ENCODE results near the gene MTA1. TPM values are rescaled to one million over a fixed set of nuclear protein-coding genes. Genes with fewer than 3 reads are reported as not detected.

MTA1 gene
- polyA plus RNA-seq, 1 of the 3 experiments (the other 2 are of a cell fraction): 96.3 TPM

DNA sequence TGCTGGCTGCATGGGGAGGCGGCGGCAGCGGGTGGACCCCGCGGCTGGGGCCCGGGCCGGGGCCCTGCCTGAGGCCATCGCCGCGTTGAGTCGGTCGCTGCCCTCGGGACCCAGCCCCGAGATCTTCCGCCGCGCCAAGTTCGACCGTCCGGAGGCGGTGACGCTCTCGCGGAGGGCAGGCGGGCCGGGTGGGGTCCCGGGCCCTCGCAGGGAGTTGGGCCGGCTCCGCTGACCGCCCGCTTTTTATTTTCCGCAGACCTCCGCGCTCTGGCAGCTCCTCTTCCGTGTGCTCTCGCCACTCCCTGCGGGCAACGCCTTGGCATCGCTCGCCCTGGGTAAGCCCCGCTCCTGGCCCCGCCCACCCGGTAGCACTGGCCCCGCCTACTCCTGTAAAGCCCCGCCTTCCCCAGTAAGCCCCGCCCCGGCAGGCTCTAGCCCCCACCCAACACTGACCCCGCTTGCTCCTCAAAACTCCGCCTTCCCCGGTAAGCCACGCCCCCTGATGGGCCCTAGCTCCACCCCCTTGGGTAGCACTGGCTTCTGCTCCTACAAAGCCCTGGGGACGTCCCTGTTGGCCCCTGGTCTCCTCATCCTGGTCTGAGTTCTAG lies 71.8 kb downstream of the MTA1 start:
- peak overlapping the region; percentile 70 to 78 for H3K4me3 ChIP-seq (ENCODE audit: low read depth in 2 of 2, low read length in 1 of 2)
- H3K9me3 ChIP-seq: no peaks in the 10 kb centered on the region
- H2AFZ ChIP-seq (ENCODE audit: low read depth): no peak overlapping the region
- no peaks in the 10 kb centered on the region for H3F3A ChIP-seq (replicated peaks; ENCODE audit: insufficient read depth)
- H3K9ac ChIP-seq: peak overlapping the region; percentile 92
- peaks cover 13% of the 10 kb centered on the region; the same call in 1 of the 2 replicates for H3K79me2 ChIP-seq (ENCODE audit: insufficient read depth)
- H3K27me3 ChIP-seq (ENCODE audit: insufficient read depth): no peaks in the 10 kb centered on the region
- TF ChIP-seq TCF12 (IDR thresholded peaks at IDR 0.05) (no peak), GATA2 (CRISPR knock-in tag; IDR thresholded peaks at IDR 0.05) (no peak), NFIC (IDR thresholded peaks at IDR 0.05; ENCODE audit: borderline replicate concordance) (no peak), RAD21 (IDR thresholded peaks at IDR 0.05; ENCODE audit: low read length) (no peak)
- peak overlapping the region; percentile 73 to 76 for H3K27ac ChIP-seq (ENCODE audit: low read depth in 2 of 2, low read length in 1 of 2)
- ChIA-PET CTCF (interaction anchor here (0.5 to 5.9 kb wide), 10 partner anchors 11 to 411 kb away, joined by 3 to 135 read pairs (median 20); partner anchors contain the start of gene TMEM121), POLR2A (no interaction called here)
- DNase-seq: peak; percentile 95
- no peaks in the 10 kb centered on the region for H3K9me2 ChIP-seq
- peaks cover 5 to 20% of the 10 kb centered on the region in 2 experiments; a peak in 2 of 4 replicates for H3K4me1 ChIP-seq (ENCODE audit: control insufficient read depth in 1 of 2, insufficient read depth in 2 of 2, low read depth in 1 of 2, low read length in 1 of 2)
- peak overlapping the region; percentile 96; the same call in 1 of the 2 replicates for H3K4me2 ChIP-seq
- 0% methylated on average over 16 of the region's 53 CpGs for WGBS (ENCODE audit: low lambda C conversion rate)
- H4K20me1 ChIP-seq (ENCODE audit: insufficient read depth): peaks cover 11% of the 10 kb centered on the region; the same call in 1 of the 2 replicates
- no peaks in the 10 kb centered on the region for H3K36me3 ChIP-seq (replicated peaks in 1 of 2; ENCODE audit: control insufficient read depth in 1 of 2, insufficient read depth in 2 of 2, low read length in 1 of 2)

DNA sequence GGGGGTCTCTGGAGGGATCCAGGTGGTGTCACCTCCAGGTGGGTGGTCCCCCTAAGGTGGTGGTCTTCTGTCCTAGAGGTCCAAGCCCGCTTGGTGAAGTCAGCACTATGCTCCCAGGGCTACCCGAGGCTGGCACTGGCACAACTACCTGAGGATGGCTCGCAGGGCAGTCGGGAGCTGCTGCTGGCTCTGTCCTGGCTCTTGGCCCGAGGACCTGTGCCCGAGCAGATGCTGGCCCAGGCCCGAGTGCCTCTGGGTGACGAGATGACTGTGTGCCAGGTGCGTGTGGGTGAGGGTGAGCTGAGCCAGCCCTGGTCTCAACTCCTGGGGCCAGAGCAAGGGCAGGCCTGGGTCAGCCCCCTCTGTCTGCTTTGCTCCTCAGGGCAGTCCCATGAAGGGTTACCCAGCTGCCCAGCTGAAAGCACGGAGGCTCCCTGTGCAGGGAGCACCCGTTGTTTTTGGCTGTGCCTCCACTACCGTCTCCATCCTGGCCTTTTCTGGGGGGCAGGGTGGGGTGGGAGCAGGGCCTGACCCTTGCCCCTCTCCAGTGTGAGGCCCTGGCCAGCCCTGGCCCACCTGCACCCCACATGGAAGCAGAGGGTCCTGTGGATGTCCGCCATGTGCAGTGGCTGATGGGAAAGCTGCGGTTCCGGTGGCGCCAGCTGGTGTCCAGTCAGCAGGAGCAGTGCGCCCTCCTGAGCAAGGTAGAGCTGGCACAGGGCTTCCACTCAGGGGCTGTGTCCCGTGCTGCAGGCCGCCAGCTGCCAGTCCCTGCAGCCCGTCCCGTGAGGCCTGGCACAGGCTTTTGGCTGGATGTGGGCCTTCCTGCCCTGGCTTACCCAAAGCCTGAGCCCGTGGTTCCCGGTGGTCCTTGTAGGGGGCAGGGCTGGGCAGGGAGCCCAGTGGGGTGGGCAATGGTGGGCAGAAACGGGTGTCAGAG lies 72.7 kb downstream of the MTA1 start:
- no peak overlapping the region for H3K9ac ChIP-seq
- no peaks in the 10 kb centered on the region for H3K36me3 ChIP-seq (replicated peaks in 1 of 2; ENCODE audit: control insufficient read depth in 1 of 2, insufficient read depth in 2 of 2, low read length in 1 of 2)
- WGBS (ENCODE audit: low lambda C conversion rate): 75% methylated on average over 6 of the region's 24 CpGs
- peaks cover 11% of the 10 kb centered on the region; the same call in 1 of the 2 replicates for H4K20me1 ChIP-seq (ENCODE audit: insufficient read depth)
- H3K9me2 ChIP-seq: no peaks in the 10 kb centered on the region
- peak overlapping the region in 1 of 2 experiments; percentile 73; a peak in 2 of 4 replicates for H3K27ac ChIP-seq (ENCODE audit: low read depth in 2 of 2, low read length in 1 of 2)
- H3F3A ChIP-seq (replicated peaks; ENCODE audit: insufficient read depth): no peaks in the 10 kb centered on the region
- H3K4me1 ChIP-seq (ENCODE audit: control insufficient read depth in 1 of 2, insufficient read depth in 2 of 2, low read depth in 1 of 2, low read length in 1 of 2): peaks cover 5 to 19% of the 10 kb centered on the region in 2 experiments; a peak in 2 of 4 replicates
- H3K4me2 ChIP-seq: peak overlapping the region; percentile 96; the same call in 1 of the 2 replicates
- no peak overlapping the region for H2AFZ ChIP-seq (ENCODE audit: low read depth)
- no peak for DNase-seq
- no peaks in the 10 kb centered on the region for H3K9me3 ChIP-seq
- peak overlapping the region; percentile 70 to 78; a peak in 3 of 4 replicates for H3K4me3 ChIP-seq (ENCODE audit: low read depth in 2 of 2, low read length in 1 of 2)
- H3K79me2 ChIP-seq (ENCODE audit: insufficient read depth): peaks cover 13% of the 10 kb centered on the region; the same call in 1 of the 2 replicates
- TF ChIP-seq SMC3 (IDR thresholded peaks at IDR 0.05; ENCODE audit: low read depth, low read length): no peak
- TF ChIP-seq, protein P1, sequence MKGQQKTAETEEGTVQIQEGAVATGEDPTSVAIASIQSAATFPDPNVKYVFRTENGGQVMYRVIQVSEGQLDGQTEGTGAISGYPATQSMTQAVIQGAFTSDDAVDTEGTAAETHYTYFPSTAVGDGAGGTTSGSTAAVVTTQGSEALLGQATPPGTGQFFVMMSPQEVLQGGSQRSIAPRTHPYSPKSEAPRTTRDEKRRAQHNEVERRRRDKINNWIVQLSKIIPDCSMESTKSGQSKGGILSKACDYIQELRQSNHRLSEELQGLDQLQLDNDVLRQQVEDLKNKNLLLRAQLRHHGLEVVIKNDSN (IDR thresholded peaks at IDR 0.05; ENCODE audit: borderline replicate concordance, low read depth): no peak
- TF ChIP-seq GABPA (IDR thresholded peaks at IDR 0.05; ENCODE audit: low read depth): no peak
- TF ChIP-seq NRF1 (IDR thresholded peaks at IDR 0.05; ENCODE audit: low read depth, low read length): no peak
- TF ChIP-seq TAF1 (IDR thresholded peaks at IDR 0.05; ENCODE audit: borderline replicate concordance, low read depth, low read length): no peak
- TF ChIP-seq FOXM1 (IDR thresholded peaks at IDR 0.05; ENCODE audit: low read depth): no peak
- TF ChIP-seq RAD21 (IDR thresholded peaks at IDR 0.05; ENCODE audit: low read length): no peak
- CTCF ChIA-PET: interaction anchor here (0.7 to 5.9 kb wide), 10 partner anchors 12 to 402 kb away, joined by 3 to 135 read pairs (median 6); partner anchors contain the start of gene TMEM121
- no peaks in the 10 kb centered on the region for H3K27me3 ChIP-seq (ENCODE audit: insufficient read depth)
- POLR2A ChIA-PET: no interaction called here
